B cell (primary cell): ENCODE measurements around the gene ZNF57. TPM values are rescaled to one million over a fixed set of nuclear protein-coding genes. Genes with fewer than 3 reads are reported as not detected.

Experiments
- ATAC-seq: fragments of 200-7000 bp; cut with Tn5 transposase; one replicate; pipeline ENCODE4 v1.10.0; 2021; ENCODE audit warnings: low read depth, mild to moderate bottlenecking, moderate number of reproducible peaks, moderate library complexity
- CTCF ChIA-PET: fragments of 350-600 bp; sonication (Branson Sonifier 250); formaldehyde crosslinking; loops from one replicate; lab custom pipeline; 2021; ENCODE audit warnings: antibody characterized with exemption, inconsistent platforms; lab: Charles Lee
- POLR2A ChIA-PET: fragments of 350-600 bp; sonication (Branson Sonifier 250); formaldehyde crosslinking; loops from one replicate; lab custom pipeline; 2021; ENCODE audit warnings: antibody characterized with exemption; lab: Charles Lee
- DNase-seq: peaks from one replicate; pipeline ENCODE4 v3.0.0; 2013
- H2AFZ ChIP-seq: 2 replicates; pipeline ENCODE4 v1.6.1; 2012; ENCODE audit warnings: mild to moderate bottlenecking, low read depth, low read length; ENCODE audit not compliant: insufficient read depth, poor library complexity, severe bottlenecking
- H3K27ac ChIP-seq, 2 donors: 1 replicate in 1 of 2; 2 replicates in 1 of 2; pipeline ENCODE4 v1.5.1; 2012 to 2013; ENCODE audit warnings: low read length in 2 of 2, mild to moderate bottlenecking in 2 of 2, moderate library complexity in 1 of 2
- H3K27me3 ChIP-seq, 4 experiments: fragments of 200-600 bp in 1 of 4; sonication (generic) in 1 of 4; replicated peaks in 1 of 4; 1 replicate in 2 of 4; 2 replicates in 2 of 4; pipeline versions ENCODE4 v1.6.1 to v1.7.0; 2013 to 2016; ENCODE audit warnings: low read length in 3 of 4, mild to moderate bottlenecking in 2 of 4, mixed read lengths in 1 of 4, moderate library complexity in 1 of 4; ENCODE audit not compliant: insufficient read depth in 4 of 4, control insufficient read depth in 3 of 4; ENCODE audit errors: control extremely low read depth in 1 of 4
- H3K36me3 ChIP-seq, 2 experiments: replicated peaks in 1 of 2; 1 replicate in 1 of 2; 2 replicates in 1 of 2; pipeline versions ENCODE4 v1.6.1 to v1.7.1; 2013; ENCODE audit warnings: low read length in 1 of 2; ENCODE audit not compliant: insufficient read depth in 2 of 2, control insufficient read depth in 1 of 2; ENCODE audit errors: control extremely low read depth in 1 of 2, extremely low read depth in 1 of 2
- H3K4me1 ChIP-seq, 2 donors: fragments of 200-600 bp in 1 of 2; sonication (generic) in 1 of 2; 1 replicate in 1 of 2; 2 replicates in 1 of 2; pipeline versions ENCODE4 v1.5.1 to v1.6.1; 2013 to 2017; ENCODE audit warnings: low read length in 2 of 2; ENCODE audit not compliant: control insufficient read depth in 2 of 2, insufficient read depth in 2 of 2
- H3K4me2 ChIP-seq: replicated peaks from 2 replicates; pipeline ENCODE3; 2012; ENCODE audit warnings: mild to moderate bottlenecking, low read depth, low read length; ENCODE audit not compliant: poor library complexity, severe bottlenecking
- H3K4me3 ChIP-seq, 5 experiments: fragments of 200-600 bp in 1 of 5; sonication (generic) in 1 of 5; 1 replicate in 3 of 5; 2 replicates in 2 of 5; pipeline versions ENCODE4 v1.5.1 to v1.7.0; 2011 to 2016; ENCODE audit warnings: low read length in 4 of 5, mild to moderate bottlenecking in 4 of 5, low read depth in 2 of 5, control low read depth in 1 of 5, moderate library complexity in 1 of 5; ENCODE audit not compliant: insufficient read depth in 1 of 5; ENCODE audit errors: control extremely low read depth in 1 of 5, extremely low read depth in 1 of 5
- H3K79me2 ChIP-seq: fragments of 200-600 bp; sonication (generic); one replicate; pipeline ENCODE4 v1.6.0; 2016; ENCODE audit warnings: low read length; ENCODE audit not compliant: control insufficient read depth, insufficient read depth
- H3K9ac ChIP-seq: fragments of 200-600 bp; sonication (generic); 2 replicates; pipeline ENCODE4 v1.6.1; 2017; ENCODE audit warnings: mild to moderate bottlenecking, low read length, moderate library complexity
- H3K9me3 ChIP-seq, 3 donors: one replicate each; pipeline versions ENCODE4 v1.6.1 to v1.7.1; 2013; ENCODE audit warnings: low read length in 2 of 3; ENCODE audit not compliant: control insufficient read depth in 2 of 3, insufficient read depth in 1 of 3; ENCODE audit errors: control extremely low read depth in 1 of 3
- H4K20me1 ChIP-seq: 2 replicates; pipeline ENCODE4 v1.6.0; 2012; ENCODE audit warnings: mild to moderate bottlenecking, low read length; ENCODE audit not compliant: insufficient read depth, control insufficient read depth, poor library complexity, severe bottlenecking
- H3K27ac Mint-ChIP-seq: one replicate; pipeline ENCODE4 v1.8.0; 2021; ENCODE audit warnings: mixed read lengths
- H3K27me3 Mint-ChIP-seq: one replicate; pipeline ENCODE4 v1.8.0; 2021; ENCODE audit warnings: mixed read lengths
- H3K4me1 Mint-ChIP-seq: one replicate; pipeline ENCODE4 v1.8.0; 2021; ENCODE audit warnings: mixed read lengths
- H3K4me3 Mint-ChIP-seq: one replicate; pipeline ENCODE4 v1.8.0; 2021; ENCODE audit warnings: mixed read lengths
- H3K9me3 Mint-ChIP-seq: one replicate; pipeline ENCODE4 v1.8.0; 2022; ENCODE audit warnings: mixed read lengths; ENCODE audit not compliant: insufficient read depth
- CTCF ChIP-seq: fragments of 200-600 bp; IDR thresholded peaks from one replicate; pipeline ENCODE4 v1.8.0; 2022; ENCODE audit warnings: antibody characterized with exemption, mild to moderate bottlenecking
- EZH2 ChIP-seq: IDR thresholded peaks from 2 replicates; pipeline ENCODE4 v1.6.1; 2012; ENCODE audit warnings: borderline replicate concordance, low read depth, mild to moderate bottlenecking, moderate library complexity, low read length; ENCODE audit not compliant: insufficient read depth, poor library complexity, severe bottlenecking
- WGBS: methylation state at CpG from one replicate; pipeline ENCODE4 v1.1.5; 2013; ENCODE audit warnings: missing lambda C conversion rate; ENCODE audit not compliant: insufficient coverage; 5-methylcytosine and 5-hydroxymethylcytosine counted together
- intact Hi-C: fragments of 100-400 bp; cut with micrococcal nuclease; formaldehyde crosslinking; loops from one replicate; pipeline ENCODE4 v1.10.0; 2022
- polyA plus RNA-seq: library from polyadenylated mRNA; depleted of rRNA; stranded (reverse); fragments of >200 nt; gene quantifications from 2 replicates; pipeline ENCODE4 v1.2.3, GENCODE V29; 2012
- total RNA-seq, 2 donors: library from RNA; stranded (reverse); fragments of 120-200 nt in 1 of 2; gene quantifications; 1 replicate in 1 of 2; 2 replicates in 1 of 2; pipeline versions ENCODE4 v1.2.3 to v1.2.4, GENCODE V29; 2013 to 2022

The ZNF57 gene
- total and polyA plus RNA-seq, 2 donors (not counting 1 experiment from before 2014, with no cell fraction given): 1.4 to 3.4 TPM

- H3K9me3 Mint-ChIP-seq: no peaks in the 10 kb centered on the region
- H3K79me2 ChIP-seq: peaks cover 66% of the 10 kb centered on the region
- H3K4me1 Mint-ChIP-seq: peaks cover 17% of the 10 kb centered on the region
- H3K27ac ChIP-seq: no peak overlapping the region
- TF ChIP-seq CTCF (no peak), EZH2 (no peak)
- H3K27ac Mint-ChIP-seq: no peak overlapping the region
- DNase-seq (no peak), ATAC-seq (no peak)
- H3K4me2 ChIP-seq: no peak overlapping the region
- H3K4me1 ChIP-seq: peaks cover 6 to 11% of the 10 kb centered on the region in 2 donors
- H3K27me3 ChIP-seq: no peaks in the 10 kb centered on the region
- ChIA-PET POLR2A (no interaction called here), CTCF (no interaction called here)
- intact Hi-C loops: no loop called here
- WGBS: 98% methylated on average over 4 of the region's 11 CpGs
- peaks cover 0 to 3% of the 10 kb centered on the region in 2 experiments for H3K36me3 ChIP-seq
- H3K27me3 Mint-ChIP-seq: no peaks in the 10 kb centered on the region
- H3K9me3 ChIP-seq: no peaks in the 10 kb centered on the region
- H3K9ac ChIP-seq: no peak overlapping the region
- H4K20me1 ChIP-seq: no peaks in the 10 kb centered on the region
- no peak overlapping the region for H3K4me3 Mint-ChIP-seq
- H3K4me3 ChIP-seq: no peak overlapping the region
- H2AFZ ChIP-seq: no peak overlapping the region
Observed at GRCh38 chr19:2905918-2906519, 5.3 kb downstream of the ZNF57 start.

GRCh38 chr19:2906631-2907195, 6.0 kb downstream of the ZNF57 start:
- no peak for DNase-seq
- Histone ChIP-seq H3K79me2 (peaks cover 67% of the 10 kb centered on the region), H3K9ac (no peak overlapping the region), H4K20me1 (no peaks in the 10 kb centered on the region), H3K4me2 (no peak overlapping the region), H3K9me3 (no peaks in the 10 kb centered on the region), H3K36me3 (peaks cover 0 to 3% of the 10 kb centered on the region in 2 experiments), H3K27ac (no peak overlapping the region), H2AFZ (no peak overlapping the region), H3K27me3 (no peaks in the 10 kb centered on the region), H3K4me3 (no peak overlapping the region), H3K4me1 (peaks cover 2 to 5% of the 10 kb centered on the region in 2 donors)
- Mint-ChIP-seq H3K4me1 (peaks cover 13% of the 10 kb centered on the region), H3K4me3 (no peak overlapping the region), H3K27me3 (no peaks in the 10 kb centered on the region), H3K9me3 (no peaks in the 10 kb centered on the region), H3K27ac (no peak overlapping the region)
- intact Hi-C loops: no loop called here
- 96% methylated on average over 17 of the region's 20 CpGs for WGBS
- no peak for ATAC-seq
- ChIA-PET CTCF (no interaction called here), POLR2A (no interaction called here)
- TF ChIP-seq EZH2 (no peak), CTCF (no peak)
